ENCODE measurements around the gene FCN2. TPM values are rescaled to one million over a fixed set of nuclear protein-coding genes. Genes with fewer than 3 reads are reported as not detected.

Gene FCN2
- total RNA-seq, 2 experiments from 2014 or later: not detected

DNA sequence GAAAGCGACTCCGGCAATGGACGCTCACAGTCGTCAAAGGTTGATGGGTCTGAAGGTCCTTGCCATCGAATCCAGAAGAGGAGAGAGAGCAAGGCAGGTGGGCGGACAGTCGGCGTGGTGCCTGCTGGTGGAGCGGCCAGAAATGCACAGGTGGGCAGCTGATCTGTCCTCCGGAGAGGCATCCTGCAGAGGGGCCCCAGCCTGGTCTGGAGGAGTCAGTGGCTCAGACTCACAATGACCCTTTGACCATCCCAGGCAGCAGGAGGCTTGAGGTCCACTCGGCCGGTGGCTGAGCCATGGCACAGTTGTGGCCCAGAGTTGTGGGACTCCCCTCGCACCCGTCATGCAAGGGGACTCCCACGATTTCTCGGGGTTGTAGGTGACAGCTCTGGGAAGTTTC lies 34.4 kb upstream of the FCN2 start:
- no TSS peak for BruUV-seq (replicated peaks)
- H3K79me2 ChIP-seq (ENCODE audit: insufficient read depth, low read depth, low read length): no peaks in the 10 kb centered on the region
- H2AFZ ChIP-seq (ENCODE audit: low read length): no peak overlapping the region
- no peak overlapping the region for H3K4me3 ChIP-seq (ENCODE audit: low read depth, low read length, poor library complexity, severe bottlenecking)
- TF ChIP-seq, protein P1, sequence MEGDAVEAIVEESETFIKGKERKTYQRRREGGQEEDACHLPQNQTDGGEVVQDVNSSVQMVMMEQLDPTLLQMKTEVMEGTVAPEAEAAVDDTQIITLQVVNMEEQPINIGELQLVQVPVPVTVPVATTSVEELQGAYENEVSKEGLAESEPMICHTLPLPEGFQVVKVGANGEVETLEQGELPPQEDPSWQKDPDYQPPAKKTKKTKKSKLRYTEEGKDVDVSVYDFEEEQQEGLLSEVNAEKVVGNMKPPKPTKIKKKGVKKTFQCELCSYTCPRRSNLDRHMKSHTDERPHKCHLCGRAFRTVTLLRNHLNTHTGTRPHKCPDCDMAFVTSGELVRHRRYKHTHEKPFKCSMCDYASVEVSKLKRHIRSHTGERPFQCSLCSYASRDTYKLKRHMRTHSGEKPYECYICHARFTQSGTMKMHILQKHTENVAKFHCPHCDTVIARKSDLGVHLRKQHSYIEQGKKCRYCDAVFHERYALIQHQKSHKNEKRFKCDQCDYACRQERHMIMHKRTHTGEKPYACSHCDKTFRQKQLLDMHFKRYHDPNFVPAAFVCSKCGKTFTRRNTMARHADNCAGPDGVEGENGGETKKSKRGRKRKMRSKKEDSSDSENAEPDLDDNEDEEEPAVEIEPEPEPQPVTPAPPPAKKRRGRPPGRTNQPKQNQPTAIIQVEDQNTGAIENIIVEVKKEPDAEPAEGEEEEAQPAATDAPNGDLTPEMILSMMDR (conservative IDR thresholded peaks at IDR 0.05; ENCODE audit: low read length): no peak
- no peak for TF ChIP-seq EZH2phosphoT487 (IDR thresholded peaks at IDR 0.05; ENCODE audit: borderline replicate concordance, low read depth, low read length)
- H3K9me2 ChIP-seq (ENCODE audit: insufficient read depth, low read length): no peaks in the 10 kb centered on the region
- no peak overlapping the region for H3K4me2 ChIP-seq (ENCODE audit: low read length)
- no peak overlapping the region for H3K27ac ChIP-seq (ENCODE audit: low read depth, low read length, poor library complexity, severe bottlenecking)
- no peaks in the 10 kb centered on the region for H3K9me3 ChIP-seq (ENCODE audit: low read length)
- no peak for DNase-seq (ENCODE audit: low spot score)
- CTCF ChIA-PET (ENCODE audit: unreplicated experiment): no interaction called here
- POLR2A ChIA-PET: no interaction called here
- no peaks in the 10 kb centered on the region for H3K4me1 ChIP-seq (ENCODE audit: insufficient read depth, low read length, poor library complexity, severe bottlenecking)
- H3K36me3 ChIP-seq (ENCODE audit: insufficient read depth, low read length): no peaks in the 10 kb centered on the region
- H4K20me1 ChIP-seq (ENCODE audit: insufficient read depth, low read length): no peaks in the 10 kb centered on the region; the same call in 1 of the 2 replicates
- intact Hi-C loops (cut with micrococcal nuclease; ENCODE audit: unreplicated experiment): no loop called here

DNA sequence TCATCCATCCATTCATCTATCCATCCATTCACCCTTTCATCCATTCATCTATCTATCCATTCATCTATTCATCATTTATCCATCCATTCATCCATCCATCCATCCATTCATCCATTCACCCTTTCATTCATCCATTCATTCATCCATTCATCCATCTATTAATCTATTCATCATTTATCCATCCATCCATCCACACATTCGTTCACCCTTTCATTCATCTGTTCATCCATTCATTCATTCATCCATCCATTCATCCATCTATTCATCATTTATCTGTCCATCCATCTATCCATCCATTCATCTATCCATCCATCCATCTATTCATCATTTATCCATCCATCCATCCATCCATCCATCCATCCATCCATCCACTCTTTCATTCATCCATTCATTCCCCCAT lies 33.9 kb upstream of the FCN2 start:
- ChIA-PET POLR2A (no interaction called here), CTCF (ENCODE audit: unreplicated experiment) (no interaction called here)
- Histone ChIP-seq H3K79me2 (ENCODE audit: insufficient read depth, low read depth, low read length) (no peaks in the 10 kb centered on the region), H3K27ac (ENCODE audit: low read depth, low read length, poor library complexity, severe bottlenecking) (no peak overlapping the region), H3K4me3 (ENCODE audit: low read depth, low read length, poor library complexity, severe bottlenecking) (no peak overlapping the region), H3K4me2 (ENCODE audit: low read length) (no peak overlapping the region), H3K4me1 (ENCODE audit: insufficient read depth, low read length, poor library complexity, severe bottlenecking) (no peaks in the 10 kb centered on the region), H2AFZ (ENCODE audit: low read length) (no peak overlapping the region), H3K36me3 (ENCODE audit: insufficient read depth, low read length) (no peaks in the 10 kb centered on the region), H4K20me1 (ENCODE audit: insufficient read depth, low read length) (no peaks in the 10 kb centered on the region; the same call in 1 of the 2 replicates), H3K9me3 (ENCODE audit: low read length) (no peaks in the 10 kb centered on the region), H3K9me2 (ENCODE audit: insufficient read depth, low read length) (no peaks in the 10 kb centered on the region)
- intact Hi-C loops (cut with micrococcal nuclease; ENCODE audit: unreplicated experiment): no loop called here
- no peak for DNase-seq (ENCODE audit: low spot score)
- BruUV-seq (replicated peaks): no TSS peak
- TF ChIP-seq, protein P1 (conservative IDR thresholded peaks at IDR 0.05; ENCODE audit: low read length): no peak
- TF ChIP-seq EZH2phosphoT487 (IDR thresholded peaks at IDR 0.05; ENCODE audit: borderline replicate concordance, low read depth, low read length): no peak

DNA sequence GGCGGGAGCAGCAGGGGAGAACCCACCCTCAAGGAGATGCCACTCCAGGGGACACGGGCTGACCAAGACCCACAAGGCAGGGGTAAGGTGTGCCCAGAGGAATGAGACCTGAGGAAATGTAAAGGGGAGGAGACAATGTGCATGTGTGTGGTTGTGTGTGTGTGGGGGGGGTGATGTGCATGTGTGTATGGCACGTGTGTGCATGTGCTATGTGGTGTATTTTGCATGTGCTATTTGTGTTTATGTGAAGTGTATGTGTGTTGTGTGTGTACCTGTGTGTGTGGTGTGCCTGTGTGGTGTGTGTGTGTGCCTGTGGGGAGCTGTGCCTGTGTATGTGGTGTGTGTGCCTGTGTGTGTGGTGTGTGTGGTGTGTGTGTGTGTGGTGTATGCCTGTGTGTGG lies 33.5 kb upstream of the FCN2 start:
- no peak for DNase-seq (ENCODE audit: low spot score)
- H3K36me3 ChIP-seq (ENCODE audit: insufficient read depth, low read length): no peaks in the 10 kb centered on the region
- BruUV-seq (replicated peaks): no TSS peak
- H3K4me3 ChIP-seq (ENCODE audit: low read depth, low read length, poor library complexity, severe bottlenecking): no peak overlapping the region
- TF ChIP-seq, protein P1 (conservative IDR thresholded peaks at IDR 0.05; ENCODE audit: low read length): no peak
- no peak for TF ChIP-seq EZH2phosphoT487 (IDR thresholded peaks at IDR 0.05; ENCODE audit: borderline replicate concordance, low read depth, low read length)
- H3K9me2 ChIP-seq (ENCODE audit: insufficient read depth, low read length): no peaks in the 10 kb centered on the region
- H3K4me2 ChIP-seq (ENCODE audit: low read length): no peak overlapping the region
- H3K4me1 ChIP-seq (ENCODE audit: insufficient read depth, low read length, poor library complexity, severe bottlenecking): no peaks in the 10 kb centered on the region
- no peak overlapping the region for H3K27ac ChIP-seq (ENCODE audit: low read depth, low read length, poor library complexity, severe bottlenecking)
- no peak overlapping the region for H2AFZ ChIP-seq (ENCODE audit: low read length)
- intact Hi-C loops (cut with micrococcal nuclease; ENCODE audit: unreplicated experiment): no loop called here
- no peaks in the 10 kb centered on the region for H3K9me3 ChIP-seq (ENCODE audit: low read length)
- CTCF ChIA-PET (ENCODE audit: unreplicated experiment): no interaction called here
- no peaks in the 10 kb centered on the region; the same call in 1 of the 2 replicates for H4K20me1 ChIP-seq (ENCODE audit: insufficient read depth, low read length)
- no peaks in the 10 kb centered on the region for H3K79me2 ChIP-seq (ENCODE audit: insufficient read depth, low read depth, low read length)
- POLR2A ChIA-PET: no interaction called here

Data from OCI-LY7 (cell line).